ENCODE data around the gene MYO1H.

MYO1H gene

DNA sequence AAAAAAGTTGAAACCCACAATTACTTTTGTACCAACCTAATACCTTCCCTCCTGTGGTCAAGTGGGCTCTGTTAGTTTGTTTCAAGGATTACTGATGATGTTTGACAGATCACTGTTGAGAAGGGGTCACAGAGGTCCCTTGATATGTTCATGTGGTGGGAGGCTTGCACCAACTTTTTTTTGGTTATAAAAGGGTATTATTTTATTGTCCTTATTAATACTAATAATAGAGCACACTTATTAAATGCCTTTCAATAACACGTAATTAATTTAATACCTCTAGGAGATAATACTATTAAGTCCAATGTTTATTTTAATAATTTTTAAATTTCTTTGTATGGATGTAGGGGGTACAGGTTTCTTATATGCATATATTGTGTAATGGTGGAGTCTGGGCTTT lies 134.2 kb downstream of the MYO1H start:
- DNase-seq (ENCODE audit: extremely low read depth, low read depth), result no peak
- no peak overlapping the region for H3K4me3 ChIP-seq (replicated peaks; ENCODE audit: low read depth, low read length)

DNA sequence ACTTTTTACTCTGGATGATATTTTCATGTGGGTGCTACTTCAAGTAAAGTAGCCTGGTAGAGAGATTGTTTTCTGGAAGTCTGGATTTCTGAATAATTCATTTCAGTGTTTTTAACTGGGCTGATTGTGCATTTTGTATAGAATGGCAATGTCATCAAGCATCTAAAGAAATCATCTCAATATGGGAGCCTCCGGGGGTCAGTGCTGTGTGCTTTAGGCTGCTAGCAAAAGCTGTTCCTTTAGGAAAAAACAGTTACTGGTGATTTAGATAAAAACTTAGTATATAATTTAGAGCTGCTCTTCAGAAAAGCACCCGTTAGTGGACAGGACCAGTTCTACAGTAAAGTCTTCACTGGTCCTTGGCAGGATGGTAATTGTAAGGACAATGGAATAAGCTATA lies 134.8 kb downstream of the MYO1H start:
- DNase-seq (ENCODE audit: extremely low read depth, low read depth), result no peak
- no peak overlapping the region for H3K4me3 ChIP-seq (replicated peaks; ENCODE audit: low read depth, low read length)
- TF ChIP-seq, protein P1, sequence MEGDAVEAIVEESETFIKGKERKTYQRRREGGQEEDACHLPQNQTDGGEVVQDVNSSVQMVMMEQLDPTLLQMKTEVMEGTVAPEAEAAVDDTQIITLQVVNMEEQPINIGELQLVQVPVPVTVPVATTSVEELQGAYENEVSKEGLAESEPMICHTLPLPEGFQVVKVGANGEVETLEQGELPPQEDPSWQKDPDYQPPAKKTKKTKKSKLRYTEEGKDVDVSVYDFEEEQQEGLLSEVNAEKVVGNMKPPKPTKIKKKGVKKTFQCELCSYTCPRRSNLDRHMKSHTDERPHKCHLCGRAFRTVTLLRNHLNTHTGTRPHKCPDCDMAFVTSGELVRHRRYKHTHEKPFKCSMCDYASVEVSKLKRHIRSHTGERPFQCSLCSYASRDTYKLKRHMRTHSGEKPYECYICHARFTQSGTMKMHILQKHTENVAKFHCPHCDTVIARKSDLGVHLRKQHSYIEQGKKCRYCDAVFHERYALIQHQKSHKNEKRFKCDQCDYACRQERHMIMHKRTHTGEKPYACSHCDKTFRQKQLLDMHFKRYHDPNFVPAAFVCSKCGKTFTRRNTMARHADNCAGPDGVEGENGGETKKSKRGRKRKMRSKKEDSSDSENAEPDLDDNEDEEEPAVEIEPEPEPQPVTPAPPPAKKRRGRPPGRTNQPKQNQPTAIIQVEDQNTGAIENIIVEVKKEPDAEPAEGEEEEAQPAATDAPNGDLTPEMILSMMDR (IDR thresholded peaks at IDR 0.05; ENCODE audit: low read depth, low read length, missing control alignments), result no peak

More for the DNA sequence above, 134.2 kb downstream of the MYO1H start:
- TF ChIP-seq, protein P1 (IDR thresholded peaks at IDR 0.05; ENCODE audit: low read depth, low read length, missing control alignments), result no peak

DNA sequence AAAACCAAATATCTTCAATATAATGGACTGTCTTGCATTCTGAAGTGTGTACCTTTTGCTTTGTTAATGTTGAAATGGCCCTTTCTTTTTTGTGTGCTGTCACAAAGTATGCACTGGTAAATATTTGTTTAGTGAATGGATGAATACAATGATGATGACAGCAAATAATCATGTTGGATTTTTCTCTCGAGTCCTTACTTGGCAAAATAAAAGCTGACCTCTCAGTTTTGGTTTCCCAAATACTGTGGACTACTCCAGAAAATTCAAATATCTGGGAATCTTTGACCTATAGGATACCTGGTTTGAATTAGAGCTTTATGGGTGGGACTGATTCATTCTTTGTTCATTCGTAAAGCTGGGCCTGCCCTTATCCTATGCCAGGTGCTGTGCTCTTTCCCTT lies 135.2 kb downstream of the MYO1H start:
- no peak overlapping the region for H3K4me3 ChIP-seq (replicated peaks; ENCODE audit: low read depth, low read length)
- no peak for DNase-seq (ENCODE audit: extremely low read depth, low read depth)
- TF ChIP-seq, protein P1 (IDR thresholded peaks at IDR 0.05; ENCODE audit: low read depth, low read length, missing control alignments), result no peak

DNA sequence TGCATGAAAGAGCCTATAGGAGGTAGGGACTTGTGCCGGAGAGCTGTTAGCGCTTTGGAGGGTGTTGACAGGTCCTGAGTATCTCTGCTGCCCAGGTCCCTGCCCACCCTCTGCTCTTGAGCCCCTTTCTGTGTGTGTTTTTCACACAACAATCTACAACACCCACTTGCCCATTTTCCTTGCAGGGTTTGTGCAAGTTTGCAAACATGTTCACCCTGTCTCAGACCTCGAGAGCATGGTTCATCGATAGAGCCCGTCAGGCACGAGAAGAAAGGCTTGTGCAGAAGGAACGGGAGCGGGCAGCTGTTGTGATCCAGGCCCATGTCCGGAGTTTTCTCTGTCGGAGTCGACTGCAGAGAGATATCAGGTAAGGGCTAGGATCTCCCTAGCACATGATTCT lies 135.6 kb downstream of the MYO1H start:
- TF ChIP-seq, protein P1 (IDR thresholded peaks at IDR 0.05; ENCODE audit: low read depth, low read length, missing control alignments), result no peak
- DNase-seq (ENCODE audit: extremely low read depth, low read depth), result no peak

DNA sequence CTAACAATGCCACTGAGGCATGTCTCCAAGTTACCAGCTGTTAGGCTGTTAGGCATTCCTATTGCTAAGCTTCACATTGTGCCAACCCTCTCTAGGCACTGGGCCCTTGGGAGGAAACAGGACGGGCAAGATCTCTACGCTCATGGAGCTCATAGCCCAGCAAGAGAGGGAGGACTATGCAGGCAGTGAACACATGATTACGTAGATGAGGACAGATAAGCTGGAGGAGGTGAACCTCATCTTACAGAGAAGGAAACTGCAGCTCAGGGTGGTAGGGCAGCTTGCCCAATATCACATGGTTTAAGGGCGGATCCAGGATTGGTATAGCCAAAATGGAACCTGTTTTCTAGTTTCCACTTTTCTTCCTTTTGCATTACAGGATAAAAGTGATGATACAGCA lies 137.5 kb downstream of the MYO1H start:
- no peak overlapping the region for H3K4me3 ChIP-seq (replicated peaks; ENCODE audit: low read depth, low read length)
- TF ChIP-seq, protein P1 (IDR thresholded peaks at IDR 0.05; ENCODE audit: low read depth, low read length, missing control alignments), result no peak
- no peak for DNase-seq (ENCODE audit: extremely low read depth, low read depth)

More for the DNA sequence above, 135.6 kb downstream of the MYO1H start:
- no peak overlapping the region for H3K4me3 ChIP-seq (replicated peaks; ENCODE audit: low read depth, low read length)

DNA sequence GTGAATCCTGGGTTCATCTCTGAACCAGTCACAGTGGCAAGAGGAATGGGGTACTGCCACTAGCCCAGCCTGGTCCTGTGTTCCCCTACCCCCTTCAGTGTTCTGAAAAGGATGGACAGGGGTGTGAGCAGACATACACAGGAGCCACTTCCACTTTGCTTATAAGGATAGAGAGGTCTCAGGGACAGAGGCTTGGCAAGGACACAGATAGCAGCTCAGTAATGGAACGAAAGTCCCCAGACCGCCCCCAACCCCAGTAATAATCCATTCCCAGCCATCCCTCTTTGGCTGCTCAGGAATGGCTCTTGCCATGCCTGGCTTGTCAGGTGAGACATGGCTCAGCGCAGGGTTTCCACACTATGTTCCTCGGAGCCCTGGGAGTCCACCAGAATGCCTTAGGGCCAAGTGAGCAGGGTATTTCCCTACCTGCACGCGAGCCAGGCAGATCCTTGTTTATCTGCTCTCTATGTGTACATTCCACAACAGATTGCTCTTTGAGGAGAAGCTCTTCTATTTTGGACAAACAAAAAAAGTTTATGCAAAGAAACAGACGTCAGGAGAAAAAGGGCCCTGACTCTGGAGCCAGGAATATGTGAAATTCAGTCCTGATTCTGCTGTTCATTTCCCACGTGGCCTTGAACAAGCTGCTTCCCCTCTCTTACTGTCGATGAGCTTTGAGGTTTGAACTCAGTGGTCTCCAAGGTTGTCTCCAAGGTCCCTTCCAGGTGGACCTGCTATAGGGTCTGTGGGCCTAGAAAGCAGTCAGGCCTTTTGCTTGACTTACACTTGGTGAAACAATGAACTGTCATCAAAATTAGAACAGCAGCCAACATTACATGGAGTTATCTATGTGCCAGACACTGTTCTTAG lies 139.7 kb downstream of the MYO1H start:
- no peak overlapping the region for H3K4me3 ChIP-seq (replicated peaks; ENCODE audit: low read depth, low read length)
- TF ChIP-seq, protein P1 (IDR thresholded peaks at IDR 0.05; ENCODE audit: low read depth, low read length, missing control alignments), result no peak
- no peak for DNase-seq (ENCODE audit: extremely low read depth, low read depth)

All from HFF-Myc (cell line).